H1 (cell line): Measurements from ENCODE around the gene PQBP1.

Source experiments
- POLR2AphosphoS5 ChIP-seq: IDR thresholded peaks from 2 replicates; pipeline ENCODE4 v1.6.1; 2011; ENCODE audit warnings: low read depth, low read length
- RBBP5 ChIP-seq: IDR thresholded peaks from 2 replicates; pipeline ENCODE4 v1.7.1; 2012; ENCODE audit warnings: low read depth, mild to moderate bottlenecking, inconsistent platforms, low read length, moderate library complexity, borderline replicate concordance

DNA sequence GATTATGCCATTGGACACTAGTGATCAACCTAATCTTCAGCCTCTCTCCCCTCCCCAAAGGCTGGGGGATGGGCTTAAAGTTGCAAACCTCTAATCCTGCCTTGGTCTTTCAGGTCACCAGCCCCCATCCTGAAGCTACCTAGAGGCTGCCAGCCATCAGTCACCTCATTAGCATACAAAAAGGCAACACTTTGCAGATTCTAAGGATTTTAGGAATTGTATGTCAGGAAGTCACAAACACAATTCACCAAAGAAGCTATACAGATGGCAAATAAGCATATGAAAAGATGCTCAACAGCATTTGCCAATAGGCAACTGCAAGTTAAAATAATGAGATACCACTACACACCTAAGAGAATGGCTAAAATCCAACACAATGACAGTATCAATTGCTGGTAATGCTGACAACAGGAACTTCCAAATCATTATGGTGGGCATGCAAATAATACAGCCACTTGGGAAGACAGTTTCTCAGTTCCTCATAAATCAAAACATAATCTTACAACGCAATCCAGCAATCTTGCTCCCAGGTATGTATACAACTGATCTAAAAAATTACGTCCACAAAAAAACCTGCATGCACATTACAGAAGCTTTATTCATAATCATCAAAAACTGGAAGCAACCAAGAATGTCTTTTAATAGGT, 30.1 kb downstream of the PQBP1 start:
- TF ChIP-seq POLR2AphosphoS5 (no peak), RBBP5 (no peak)
